ENCODE data around the gene DTX3L. TPM values are rescaled to one million over a fixed set of nuclear protein-coding genes. Genes with fewer than 3 reads are reported as not detected.

DTX3L gene
- polyA plus RNA-seq, 3 donors: 8.6 to 29.0 (median 17.7) TPM

DNA sequence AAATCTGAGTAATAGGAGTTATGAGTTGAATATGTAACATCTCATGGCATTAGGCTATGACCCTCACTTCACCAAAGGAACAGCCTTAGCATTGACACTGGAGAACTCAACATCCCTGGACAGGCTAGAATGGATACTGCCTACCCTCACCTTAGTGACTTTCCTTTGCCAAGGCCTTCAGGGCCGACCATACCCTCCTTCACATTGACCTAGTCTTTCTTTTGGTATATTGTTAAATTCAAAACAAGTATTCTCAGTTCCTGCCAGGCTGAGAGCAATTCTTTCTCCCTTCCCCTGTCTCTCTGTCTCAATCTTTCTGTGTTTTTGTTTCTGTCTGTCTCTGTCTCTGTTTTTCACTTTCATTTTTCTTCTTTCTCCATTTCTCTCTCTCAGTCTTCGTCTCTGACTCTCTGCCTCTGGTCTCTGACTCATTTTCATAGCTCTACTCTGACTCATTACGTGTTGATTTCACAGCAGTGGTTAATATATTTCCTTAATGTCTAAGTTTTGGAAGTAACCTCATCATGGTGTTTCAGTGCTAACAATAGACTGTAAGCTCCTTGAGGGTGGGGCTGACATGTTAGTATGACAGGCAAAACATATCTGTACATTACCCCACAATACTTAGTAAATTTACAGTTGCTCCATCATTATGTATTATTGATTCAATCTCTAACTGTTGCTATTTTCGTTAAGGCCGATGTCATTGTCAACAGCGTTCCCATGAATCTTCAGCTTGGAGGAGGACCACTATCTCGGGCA, 45.8 kb downstream of the DTX3L start:
- no peaks in the 10 kb centered on the region for H3K36me3 ChIP-seq (replicated peaks in 1 of 2; ENCODE audit: control insufficient read depth in 1 of 2, insufficient read depth in 2 of 2, low read length in 2 of 2)
- no peaks in the 10 kb centered on the region for H4K20me1 ChIP-seq (ENCODE audit: insufficient read depth, low read length)
- H3K4me1 ChIP-seq (ENCODE audit: control insufficient read depth in 1 of 2, insufficient read depth in 2 of 2, low read length in 2 of 2): no peaks in the 10 kb centered on the region
- no peak overlapping the region for H3K4me2 ChIP-seq (replicated peaks; ENCODE audit: extremely low read depth, low read length, poor library complexity, severe bottlenecking)
- no peaks in the 10 kb centered on the region for H3K27me3 ChIP-seq (ENCODE audit: control insufficient read depth in 2 of 2, insufficient read depth in 2 of 2, low read length in 2 of 2)
- peak overlapping the region in 1 of 2 donors; percentile 33 for H3K27ac ChIP-seq (ENCODE audit: low read depth in 1 of 2, low read length in 2 of 2)
- H3K4me1 Mint-ChIP-seq: peaks cover 10% of the 10 kb centered on the region
- peak overlapping the region; percentile 1 to 93 (median 74) for H3K27ac Mint-ChIP-seq
- DNase-seq: peak; percentile 26 to 69 (median 64)
- H3K36me3 Mint-ChIP-seq: peaks cover 0 to 9% of the 10 kb centered on the region in 2 donors
- no peak overlapping the region for H3K4me3 ChIP-seq (replicated peaks in 1 of 3; ENCODE audit: low read depth in 2 of 3, low read length in 3 of 3)
- H3K9me3 Mint-ChIP-seq: peaks cover 0 to 3% (median 0%) of the 10 kb centered on the region in 7 donors
- H3K9ac ChIP-seq (ENCODE audit: insufficient read depth, low read length, poor library complexity, severe bottlenecking): no peak overlapping the region
- H2AFZ ChIP-seq (ENCODE audit: insufficient read depth, low read depth, low read length, poor library complexity, severe bottlenecking): peak overlapping the region; percentile 9
- WGBS (ENCODE audit: insufficient coverage): 95% methylated on average over 4 of the region's 7 CpGs
- H3K9me3 ChIP-seq (replicated peaks in 1 of 2; ENCODE audit: control insufficient read depth in 1 of 2, insufficient read depth in 1 of 2, low read length in 2 of 2): no peaks in the 10 kb centered on the region
- H3K27me3 Mint-ChIP-seq (ENCODE audit: low read depth in 3 of 3): peaks cover 0 to 4% (median 1%) of the 10 kb centered on the region in 3 donors
- intact Hi-C loops (cut with micrococcal nuclease): loop anchor here in 1 of 2 donors (10.0 kb wide), 1 partner anchor 45 kb away; the partner anchor contains the start of genes DTX3L and PARP9
- H3K4me3 Mint-ChIP-seq: no peak overlapping the region
- TF ChIP-seq CTCF (IDR thresholded peaks at IDR 0.05): no peak
- no peaks in the 10 kb centered on the region for H3K79me2 ChIP-seq (ENCODE audit: insufficient read depth, low read length)

GRCh38 chr3:122612696-122613095, 48.6 kb downstream of the DTX3L start:
- no peak overlapping the region for H3K4me2 ChIP-seq (replicated peaks; ENCODE audit: extremely low read depth, low read length, poor library complexity, severe bottlenecking)
- H3K9ac ChIP-seq (ENCODE audit: insufficient read depth, low read length, poor library complexity, severe bottlenecking): no peak overlapping the region
- 100% methylated on average over 3 of the region's 5 CpGs for WGBS (ENCODE audit: insufficient coverage)
- TF ChIP-seq CTCF (IDR thresholded peaks at IDR 0.05): no peak
- H3K4me1 ChIP-seq (ENCODE audit: control insufficient read depth in 1 of 2, insufficient read depth in 2 of 2, low read length in 2 of 2): no peaks in the 10 kb centered on the region
- no peaks in the 10 kb centered on the region for H3K36me3 ChIP-seq (replicated peaks in 1 of 2; ENCODE audit: control insufficient read depth in 1 of 2, insufficient read depth in 2 of 2, low read length in 2 of 2)
- H3K9me3 Mint-ChIP-seq: peaks cover 0 to 3% (median 0%) of the 10 kb centered on the region in 7 donors
- H3K79me2 ChIP-seq (ENCODE audit: insufficient read depth, low read length): no peaks in the 10 kb centered on the region
- no peaks in the 10 kb centered on the region for H4K20me1 ChIP-seq (ENCODE audit: insufficient read depth, low read length)
- no peak overlapping the region for H2AFZ ChIP-seq (ENCODE audit: insufficient read depth, low read depth, low read length, poor library complexity, severe bottlenecking)
- H3K4me3 Mint-ChIP-seq: no peak overlapping the region
- DNase-seq: peak in 1 of 3 donors; percentile 16
- peaks cover 0 to 9% of the 10 kb centered on the region in 2 donors for H3K36me3 Mint-ChIP-seq
- no peak overlapping the region for H3K4me3 ChIP-seq (replicated peaks in 1 of 3; ENCODE audit: low read depth in 2 of 3, low read length in 3 of 3)
- H3K27me3 Mint-ChIP-seq (ENCODE audit: low read depth in 3 of 3): peaks cover 0 to 4% (median 1%) of the 10 kb centered on the region in 3 donors
- intact Hi-C loops (cut with micrococcal nuclease): loop anchor here in 1 of 2 donors (10.0 kb wide), 1 partner anchor 48 kb away; the partner anchor contains the start of genes DTX3L and PARP9
- peak overlapping the region in 3 of 7 donors; percentile 1 to 73 (median 56) for H3K27ac Mint-ChIP-seq
- H3K27ac ChIP-seq (ENCODE audit: low read depth in 1 of 2, low read length in 2 of 2): peak overlapping the region in 1 of 2 donors; percentile 10
- H3K4me1 Mint-ChIP-seq: peaks cover 10% of the 10 kb centered on the region
- H3K9me3 ChIP-seq (replicated peaks in 1 of 2; ENCODE audit: control insufficient read depth in 1 of 2, insufficient read depth in 1 of 2, low read length in 2 of 2): no peaks in the 10 kb centered on the region
- no peaks in the 10 kb centered on the region for H3K27me3 ChIP-seq (ENCODE audit: control insufficient read depth in 2 of 2, insufficient read depth in 2 of 2, low read length in 2 of 2)
